DMS 273 (cell line): ENCODE results near the gene KLF1.
"Not testable (repeated sequence)": the region's sequence is repeated elsewhere in the genome, so short reads cannot be mapped to it uniquely, and the experiment has no call there.

Source experiments
- DNase-seq: peaks from one replicate; lab custom pipeline; 2025; ENCODE audit not compliant: unreplicated experiment; lab: John Stamatoyannopoulos, UW

Gene KLF1

GRCh38 chr19:12886969-12887747, at the start of gene KLF1:
KLF1 (minus strand) TSS chr19:12887201; CDS start chr19:12887140, 61 bp downstream.
- DNase-seq, result no peak

GRCh38 chr19:12936582-12936981, 49.6 kb upstream of the KLF1 start:
- no peak for DNase-seq

- no peak for DNase-seq
Measured at GRCh38 chr19:12935071-12935470, 48.1 kb upstream of the KLF1 start.

- DNase-seq, result peak; percentile 96
Measured at GRCh38 chr19:12933287-12934072, 46.5 kb upstream of the KLF1 start, which contains the start of gene FARSA. FARSA (minus strand) TSS chr19:12933711; CDS start chr19:12933696, 15 bp downstream.

- DNase-seq, result no peak
Measured at GRCh38 chr19:12932392-12933286, 45.6 kb upstream of the KLF1 start.

- DNase-seq, result no peak
Measured at GRCh38 chr19:12930002-12930645, 43.1 kb upstream of the KLF1 start.

GRCh38 chr19:12924621-12925310, 37.8 kb upstream of the KLF1 start:
- DNase-seq, result no peak

- no peak for DNase-seq
Measured at GRCh38 chr19:12922959-12923358, 36.0 kb upstream of the KLF1 start.

- no peak for DNase-seq
Measured at GRCh38 chr19:12921047-12921446, 34.0 kb upstream of the KLF1 start.

- DNase-seq, result no peak
Measured at GRCh38 chr19:12918253-12918652, 31.3 kb upstream of the KLF1 start.

- not testable (repeated sequence) for DNase-seq
Measured at GRCh38 chr19:12915860-12916259, 28.9 kb upstream of the KLF1 start.

- peak; percentile 50 for DNase-seq
Measured at GRCh38 chr19:12913851-12914690, 27.1 kb upstream of the KLF1 start.

- DNase-seq, result peak; percentile 99
Measured at GRCh38 chr19:12913011-12913561, 26.1 kb upstream of the KLF1 start.

GRCh38 chr19:12912571-12912970, 25.6 kb upstream of the KLF1 start:
- DNase-seq, result no peak

- no peak for DNase-seq
Measured at GRCh38 chr19:12907166-12907565, 20.2 kb upstream of the KLF1 start.

GRCh38 chr19:12899891-12900518, 13.0 kb upstream of the KLF1 start:
- DNase-seq, result no peak

- no peak for DNase-seq
Measured at GRCh38 chr19:12896460-12896859, 9.5 kb upstream of the KLF1 start.

GRCh38 chr19:12893582-12893981, 6.6 kb upstream of the KLF1 start:
- no peak for DNase-seq
